ENCODE measurements around the gene AJAP1. TPM values are rescaled to one million over a fixed set of nuclear protein-coding genes. Genes with fewer than 3 reads are reported as not detected.

AJAP1 gene
- total and polyA plus RNA-seq, 2 experiments from 2014 or later, result not detected

- TF ChIP-seq ZNF462 (CRISPR knock-in tag; IDR thresholded peaks at IDR 0.05) (no peak), NANOG (IDR thresholded peaks at IDR 0.05; ENCODE audit: borderline replicate concordance) (no peak), JUNB (IDR thresholded peaks at IDR 0.05; ENCODE audit: unreplicated experiment) (no peak), CTCF (conservative IDR thresholded peaks at IDR 0.05; ENCODE audit: low read depth in 2 of 2) (no peak), POLR2AphosphoS5 (IDR thresholded peaks at IDR 0.05; ENCODE audit: low read depth) (no peak)
Observed at GRCh38 chr1:4750177-4750576, 95.8 kb downstream of the AJAP1 start (continued).

- H3K4me3 Mint-ChIP-seq, result no peak overlapping the region
- H3K36me3 Mint-ChIP-seq (ENCODE audit: low read depth), result peaks cover 31% of the 10 kb centered on the region
- Histone ChIP-seq H3K4me1 (ENCODE audit: insufficient read depth) (no peaks in the 10 kb centered on the region), H2AFZ (no peak overlapping the region), H3F3A (replicated peaks; ENCODE audit: low read depth) (no peaks in the 10 kb centered on the region), H3K4me2 (no peak overlapping the region), H3K9me2 (ENCODE audit: insufficient read depth) (no peaks in the 10 kb centered on the region), H3K79me2 (replicated peaks; ENCODE audit: insufficient read depth) (no peaks in the 10 kb centered on the region), H3K27me3 (ENCODE audit: insufficient read depth) (no peaks in the 10 kb centered on the region), H4K20me1 (replicated peaks; ENCODE audit: insufficient read depth) (no peaks in the 10 kb centered on the region), H3K27ac (ENCODE audit: low read depth) (no peak overlapping the region), H3K4me3 (no peak overlapping the region), H3K36me3 (ENCODE audit: insufficient read depth) (0 out of 2 replicates have a peak, but pooled peaks cover 3% of the 10 kb centered on the region)
- H3K4me1 Mint-ChIP-seq, result peaks cover 40% of the 10 kb centered on the region
- DNase-seq (ENCODE audit: low spot score), result no peak
- H3K27me3 Mint-ChIP-seq (ENCODE audit: insufficient read depth, low read depth, poor library complexity), result peaks cover 8% of the 10 kb centered on the region
- no peak overlapping the region for H3K27ac Mint-ChIP-seq
- H3K9me3 Mint-ChIP-seq, result peaks cover 28% of the 10 kb centered on the region
- no peak for ATAC-seq
- TF ChIP-seq ETS1 (IDR thresholded peaks at IDR 0.05) (no peak), EZH2 (IDR thresholded peaks at IDR 0.05; ENCODE audit: low read depth, unreplicated experiment) (no peak), ZNF331 (CRISPR knock-in tag; IDR thresholded peaks at IDR 0.05; ENCODE audit: low read depth) (no peak), CREB1 (CRISPR knock-in tag; IDR thresholded peaks at IDR 0.05; ENCODE audit: low read depth) (no peak), POLR2AphosphoS5 (IDR thresholded peaks at IDR 0.05; ENCODE audit: low read depth) (no peak)
Observed at GRCh38 chr1:4752059-4752458, 97.7 kb downstream of the AJAP1 start.

Measured in GM23338 (cell line).